Adrenal gland (tissue), 5 donors: Measurements from ENCODE around the gene FKRP.
"Not testable (repeated sequence)": the region's sequence is repeated elsewhere in the genome, so short reads cannot be mapped to it uniquely, and the experiment has no call there.

ENCODE experiments used
- CTCF ChIP-seq, 6 experiments: fragments of 450-650 bp in 4 of 6; fragments of 200-600 bp in 2 of 6; sonication (generic) in 1 of 6; IDR thresholded peaks; 1 replicate in 5 of 6; 2 replicates in 1 of 6; pipeline versions ENCODE4 v1.5.1 to v1.8.0; 2016 to 2021; ENCODE audit warnings: antibody characterized with exemption in 6 of 6, mild to moderate bottlenecking in 2 of 6, moderate library complexity in 1 of 6
- POLR2A ChIP-seq, 2 donors: fragments of 450-650 bp; IDR thresholded peaks; one replicate each; pipeline ENCODE4 v1.6.1; 2017; ENCODE audit warnings: antibody characterized with exemption in 2 of 2, mild to moderate bottlenecking in 2 of 2, moderate library complexity in 1 of 2
- donor health status: DM: no; HTN: no; CAD: no.

GRCh38 chr19:46712768-46713338 lies 33.0 kb upstream of the FKRP start:
- not testable (repeated sequence) for TF ChIP-seq CTCF, POLR2A (IDR thresholded peaks at IDR 0.05)
